HepG2 (cell line): ENCODE data around the gene GLRX5. TPM values are rescaled to one million over a fixed set of nuclear protein-coding genes. Genes with fewer than 3 reads are reported as not detected.
A peak's percentile ranks its signal among the peaks of the same experiment; 100 is the strongest.

Source experiments
- AGO2 ChIP-seq: fragments of 200-400 bp; formaldehyde crosslinking; optimal IDR thresholded peaks from 2 replicates; pipeline ENCODE3; 2017; ENCODE audit warnings: mild to moderate bottlenecking, low read depth, low read length, moderate library complexity
- CC2D1A ChIP-seq: sonication (generic); formaldehyde crosslinking; IDR thresholded peaks from 2 replicates; pipeline ENCODE4 v1.8.1; 2023; ENCODE audit warnings: mild to moderate bottlenecking, missing genetic modification reagents
- KMT2B ChIP-seq: IDR thresholded peaks from 2 replicates; pipeline ENCODE4 v1.6.1; 2016; ENCODE audit warnings: missing genetic modification reagents, missing compliant biosample characterization
- PHF20 ChIP-seq: sonication (generic); formaldehyde crosslinking; IDR thresholded peaks from 2 replicates; pipeline ENCODE4 v1.5.0; 2020; ENCODE audit warnings: mild to moderate bottlenecking, missing genetic modification reagents
- RFX5 ChIP-seq: IDR thresholded peaks from 2 replicates; pipeline ENCODE4 v1.6.1; 2011; ENCODE audit warnings: low read depth, low read length, improper control_type of control experiment
- TBX2 ChIP-seq: sonication (generic); formaldehyde crosslinking; IDR thresholded peaks from 2 replicates; pipeline ENCODE4 v1.5.0; 2020; ENCODE audit warnings: missing genetic modification reagents, mild to moderate bottlenecking, borderline replicate concordance
- TOPORS ChIP-seq: sonication (generic); formaldehyde crosslinking; IDR thresholded peaks from 2 replicates; pipeline ENCODE4 v1.8.0; 2023; ENCODE audit warnings: mild to moderate bottlenecking, missing genetic modification reagents
- ZNF350 ChIP-seq: sonication (generic); formaldehyde crosslinking; IDR thresholded peaks from 2 replicates; pipeline ENCODE4 v1.4.0; 2020; ENCODE audit warnings: mild to moderate bottlenecking, low read depth, missing genetic modification reagents, borderline replicate concordance
- ZNF773 ChIP-seq: sonication (generic); formaldehyde crosslinking; IDR thresholded peaks from 2 replicates; pipeline ENCODE4 v1.4.0; 2020; ENCODE audit warnings: missing genetic modification reagents, borderline replicate concordance
- ZSCAN21 ChIP-seq: sonication (generic); formaldehyde crosslinking; IDR thresholded peaks from 2 replicates; pipeline ENCODE4 v1.8.0; 2022; ENCODE audit warnings: mild to moderate bottlenecking, missing genetic modification reagents, moderate library complexity, borderline replicate concordance
- ZSCAN9 ChIP-seq: IDR thresholded peaks from 2 replicates; pipeline ENCODE4 v1.6.1; 2016; ENCODE audit warnings: borderline replicate concordance
- polyA plus RNA-seq, 8 experiments: library from polyadenylated mRNA; depleted of rRNA in 3 of 8; stranded (reverse) in 7 of 8; unstranded in 1 of 8; fragments of >200 nt; fragmentation: Illumina TruSeq in 4 of 8; extraction: Trizol in 4 of 8; gene quantifications; 2 replicates each; pipeline versions ENCODE4 v1.2.1 to v1.2.3, GENCODE V29; 2011 to 2016; ENCODE audit warnings: low read depth in 4 of 8, missing spikeins in 1 of 8, mixed read lengths in 1 of 8; ENCODE audit not compliant: insufficient read depth in 1 of 8
- total RNA-seq, 5 experiments: library from RNA; depleted of rRNA; stranded (reverse); fragments of >200 nt; fragmentation: Illumina TruSeq; extraction: Trizol; gene quantifications; 2 replicates each; pipeline ENCODE4 v1.2.3, GENCODE V29; 2016; ENCODE audit warnings: low read depth in 1 of 5
- TF ChIP-seq, protein P1 (sequence below): sonication (generic); formaldehyde crosslinking; IDR thresholded peaks from 2 replicates; pipeline ENCODE4 v1.4.0; 2020; ENCODE audit warnings: low read depth, missing genetic modification reagents
- TF ChIP-seq, protein P2 (sequence below): sonication (generic); formaldehyde crosslinking; IDR thresholded peaks from 2 replicates; pipeline ENCODE4 v1.5.0; 2020; ENCODE audit warnings: missing genetic modification reagents
- TF ChIP-seq, protein P3 (sequence below): sonication (generic); formaldehyde crosslinking; IDR thresholded peaks from 2 replicates; pipeline ENCODE4 v1.5.1; 2020; ENCODE audit warnings: mild to moderate bottlenecking, missing genetic modification reagents, moderate library complexity
- TF ChIP-seq, protein P4 (sequence below): sonication (generic); formaldehyde crosslinking; conservative IDR thresholded peaks from 2 replicates; pipeline ENCODE4 v1.4.0; 2020; ENCODE audit warnings: mild to moderate bottlenecking, missing genetic modification reagents, moderate library complexity

GLRX5 gene
- total and polyA plus RNA-seq, 2 of the 13 experiments (the other 11 are each of a cell fraction or from before 2014, with no cell fraction given) = 122 to 146 TPM

DNA sequence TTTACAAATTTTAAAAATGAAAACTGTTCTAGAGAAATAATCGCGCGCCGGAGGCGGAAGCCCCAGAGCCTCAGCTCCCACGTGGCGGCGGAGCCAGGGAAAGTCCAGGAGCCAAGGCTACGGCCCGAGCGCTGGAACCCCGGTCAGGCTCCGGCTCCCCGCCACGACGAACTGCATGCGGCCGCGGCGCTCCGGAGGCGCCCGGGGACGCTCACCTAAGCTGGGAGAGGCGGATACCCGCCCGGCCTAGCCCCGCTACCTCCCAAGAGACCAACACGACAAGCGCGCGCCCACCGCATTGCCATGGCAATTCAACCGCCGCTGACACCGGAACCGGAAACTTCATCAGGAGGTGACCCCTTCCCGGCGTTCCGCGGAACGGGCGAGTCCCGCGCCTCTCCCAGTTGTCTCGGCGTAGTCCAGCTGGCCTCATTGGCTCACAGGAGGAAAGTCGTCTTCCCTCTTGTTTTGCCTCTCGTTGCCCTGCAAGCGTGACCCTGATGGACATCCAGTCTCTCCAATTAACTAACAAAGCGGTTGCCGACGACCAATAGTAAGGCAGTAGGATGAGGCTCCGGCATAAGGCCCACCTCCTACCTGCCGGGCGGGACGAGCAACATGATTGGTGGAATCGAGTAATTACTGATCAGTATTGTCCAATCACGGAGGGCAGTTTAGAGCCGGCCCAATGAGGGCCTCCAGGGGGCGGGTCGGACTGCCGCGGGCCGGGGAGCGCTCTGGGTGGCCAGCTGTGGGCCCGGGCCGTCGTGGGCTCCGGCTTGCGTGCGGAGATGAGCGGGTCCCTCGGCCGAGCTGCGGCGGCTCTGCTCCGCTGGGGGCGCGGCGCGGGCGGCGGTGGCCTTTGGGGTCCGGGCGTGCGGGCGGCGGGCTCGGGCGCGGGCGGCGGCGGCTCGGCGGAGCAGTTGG lies at the start of gene GLRX5 (continued):
- TF ChIP-seq, protein P1, sequence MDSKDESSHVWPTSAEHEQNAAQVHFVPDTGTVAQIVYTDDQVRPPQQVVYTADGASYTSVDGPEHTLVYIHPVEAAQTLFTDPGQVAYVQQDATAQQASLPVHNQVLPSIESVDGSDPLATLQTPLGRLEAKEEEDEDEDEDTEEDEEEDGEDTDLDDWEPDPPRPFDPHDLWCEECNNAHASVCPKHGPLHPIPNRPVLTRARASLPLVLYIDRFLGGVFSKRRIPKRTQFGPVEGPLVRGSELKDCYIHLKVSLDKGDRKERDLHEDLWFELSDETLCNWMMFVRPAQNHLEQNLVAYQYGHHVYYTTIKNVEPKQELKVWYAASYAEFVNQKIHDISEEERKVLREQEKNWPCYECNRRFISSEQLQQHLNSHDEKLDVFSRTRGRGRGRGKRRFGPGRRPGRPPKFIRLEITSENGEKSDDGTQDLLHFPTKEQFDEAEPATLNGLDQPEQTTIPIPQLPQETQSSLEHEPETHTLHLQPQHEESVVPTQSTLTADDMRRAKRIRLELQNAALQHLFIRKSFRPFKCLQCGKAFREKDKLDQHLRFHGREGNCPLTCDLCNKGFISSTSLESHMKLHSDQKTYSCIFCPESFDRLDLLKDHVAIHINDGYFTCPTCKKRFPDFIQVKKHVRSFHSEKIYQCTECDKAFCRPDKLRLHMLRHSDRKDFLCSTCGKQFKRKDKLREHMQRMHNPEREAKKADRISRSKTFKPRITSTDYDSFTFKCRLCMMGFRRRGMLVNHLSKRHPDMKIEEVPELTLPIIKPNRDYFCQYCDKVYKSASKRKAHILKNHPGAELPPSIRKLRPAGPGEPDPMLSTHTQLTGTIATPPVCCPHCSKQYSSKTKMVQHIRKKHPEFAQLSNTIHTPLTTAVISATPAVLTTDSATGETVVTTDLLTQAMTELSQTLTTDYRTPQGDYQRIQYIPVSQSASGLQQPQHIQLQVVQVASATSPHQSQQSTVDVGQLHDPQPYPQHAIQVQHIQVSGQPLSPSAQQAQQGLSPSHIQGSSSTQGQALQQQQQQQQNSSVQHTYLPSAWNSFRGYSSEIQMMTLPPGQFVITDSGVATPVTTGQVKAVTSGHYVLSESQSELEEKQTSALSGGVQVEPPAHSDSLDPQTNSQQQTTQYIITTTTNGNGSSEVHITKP = peak; percentile 68; the same call in 1 of the 2 replicates
- TF ChIP-seq ZNF773 (CRISPR knock-in tag) (no peak; the same call in 1 of the 2 replicates), ZSCAN21 (CRISPR knock-in tag) (peak; percentile 9; the same call in 1 of the 2 replicates), AGO2 (peak; percentile 80), TOPORS (peak; percentile 63; the same call in 1 of the 2 replicates), TBX2 (CRISPR knock-in tag) (peak; percentile 73), RFX5 (peak; percentile 63), ZSCAN9 (CRISPR knock-in tag) (peak; percentile 62; the same call in 1 of the 2 replicates), CC2D1A (peak; percentile 60; the same call in 1 of the 2 replicates), ZNF350 (CRISPR knock-in tag) (0 out of 2 replicates have a peak, but pooled peaks have one; percentile 32), KMT2B (CRISPR knock-in tag) (peak; percentile 82; the same call in 1 of the 2 replicates), PHF20 (CRISPR knock-in tag) (peak; percentile 87)
- TF ChIP-seq, protein P2, sequence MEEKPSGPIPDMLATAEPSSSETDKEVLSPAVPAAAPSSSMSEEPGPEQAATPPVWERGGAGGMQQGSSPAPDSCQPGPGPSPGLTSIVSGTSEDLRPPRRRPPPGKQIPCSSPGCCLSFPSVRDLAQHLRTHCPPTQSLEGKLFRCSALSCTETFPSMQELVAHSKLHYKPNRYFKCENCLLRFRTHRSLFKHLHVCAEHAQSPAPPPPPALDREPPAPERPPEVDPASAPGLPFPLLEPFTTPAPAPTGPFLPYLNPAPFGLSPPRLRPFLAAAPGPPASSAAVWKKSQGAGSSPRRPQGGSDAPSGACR (CRISPR knock-in tag) = 0 out of 2 replicates have a peak, but pooled peaks have one; percentile 62
- TF ChIP-seq, protein P3, sequence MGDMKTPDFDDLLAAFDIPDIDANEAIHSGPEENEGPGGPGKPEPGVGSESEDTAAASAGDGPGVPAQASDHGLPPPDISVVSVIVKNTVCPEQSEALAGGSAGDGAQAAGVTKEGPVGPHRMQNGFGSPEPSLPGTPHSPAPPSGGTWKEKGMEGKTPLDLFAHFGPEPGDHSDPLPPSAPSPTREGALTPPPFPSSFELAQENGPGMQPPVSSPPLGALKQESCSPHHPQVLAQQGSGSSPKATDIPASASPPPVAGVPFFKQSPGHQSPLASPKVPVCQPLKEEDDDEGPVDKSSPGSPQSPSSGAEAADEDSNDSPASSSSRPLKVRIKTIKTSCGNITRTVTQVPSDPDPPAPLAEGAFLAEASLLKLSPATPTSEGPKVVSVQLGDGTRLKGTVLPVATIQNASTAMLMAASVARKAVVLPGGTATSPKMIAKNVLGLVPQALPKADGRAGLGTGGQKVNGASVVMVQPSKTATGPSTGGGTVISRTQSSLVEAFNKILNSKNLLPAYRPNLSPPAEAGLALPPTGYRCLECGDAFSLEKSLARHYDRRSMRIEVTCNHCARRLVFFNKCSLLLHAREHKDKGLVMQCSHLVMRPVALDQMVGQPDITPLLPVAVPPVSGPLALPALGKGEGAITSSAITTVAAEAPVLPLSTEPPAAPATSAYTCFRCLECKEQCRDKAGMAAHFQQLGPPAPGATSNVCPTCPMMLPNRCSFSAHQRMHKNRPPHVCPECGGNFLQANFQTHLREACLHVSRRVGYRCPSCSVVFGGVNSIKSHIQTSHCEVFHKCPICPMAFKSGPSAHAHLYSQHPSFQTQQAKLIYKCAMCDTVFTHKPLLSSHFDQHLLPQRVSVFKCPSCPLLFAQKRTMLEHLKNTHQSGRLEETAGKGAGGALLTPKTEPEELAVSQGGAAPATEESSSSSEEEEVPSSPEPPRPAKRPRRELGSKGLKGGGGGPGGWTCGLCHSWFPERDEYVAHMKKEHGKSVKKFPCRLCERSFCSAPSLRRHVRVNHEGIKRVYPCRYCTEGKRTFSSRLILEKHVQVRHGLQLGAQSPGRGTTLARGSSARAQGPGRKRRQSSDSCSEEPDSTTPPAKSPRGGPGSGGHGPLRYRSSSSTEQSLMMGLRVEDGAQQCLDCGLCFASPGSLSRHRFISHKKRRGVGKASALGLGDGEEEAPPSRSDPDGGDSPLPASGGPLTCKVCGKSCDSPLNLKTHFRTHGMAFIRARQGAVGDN = peak; percentile 84
- TF ChIP-seq, protein P4, sequence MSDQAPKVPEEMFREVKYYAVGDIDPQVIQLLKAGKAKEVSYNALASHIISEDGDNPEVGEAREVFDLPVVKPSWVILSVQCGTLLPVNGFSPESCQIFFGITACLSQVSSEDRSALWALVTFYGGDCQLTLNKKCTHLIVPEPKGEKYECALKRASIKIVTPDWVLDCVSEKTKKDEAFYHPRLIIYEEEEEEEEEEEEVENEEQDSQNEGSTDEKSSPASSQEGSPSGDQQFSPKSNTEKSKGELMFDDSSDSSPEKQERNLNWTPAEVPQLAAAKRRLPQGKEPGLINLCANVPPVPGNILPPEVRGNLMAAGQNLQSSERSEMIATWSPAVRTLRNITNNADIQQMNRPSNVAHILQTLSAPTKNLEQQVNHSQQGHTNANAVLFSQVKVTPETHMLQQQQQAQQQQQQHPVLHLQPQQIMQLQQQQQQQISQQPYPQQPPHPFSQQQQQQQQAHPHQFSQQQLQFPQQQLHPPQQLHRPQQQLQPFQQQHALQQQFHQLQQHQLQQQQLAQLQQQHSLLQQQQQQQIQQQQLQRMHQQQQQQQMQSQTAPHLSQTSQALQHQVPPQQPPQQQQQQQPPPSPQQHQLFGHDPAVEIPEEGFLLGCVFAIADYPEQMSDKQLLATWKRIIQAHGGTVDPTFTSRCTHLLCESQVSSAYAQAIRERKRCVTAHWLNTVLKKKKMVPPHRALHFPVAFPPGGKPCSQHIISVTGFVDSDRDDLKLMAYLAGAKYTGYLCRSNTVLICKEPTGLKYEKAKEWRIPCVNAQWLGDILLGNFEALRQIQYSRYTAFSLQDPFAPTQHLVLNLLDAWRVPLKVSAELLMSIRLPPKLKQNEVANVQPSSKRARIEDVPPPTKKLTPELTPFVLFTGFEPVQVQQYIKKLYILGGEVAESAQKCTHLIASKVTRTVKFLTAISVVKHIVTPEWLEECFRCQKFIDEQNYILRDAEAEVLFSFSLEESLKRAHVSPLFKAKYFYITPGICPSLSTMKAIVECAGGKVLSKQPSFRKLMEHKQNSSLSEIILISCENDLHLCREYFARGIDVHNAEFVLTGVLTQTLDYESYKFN (CRISPR knock-in tag) = 0 out of 2 replicates have a peak, but pooled peaks have one; percentile 15
